Measurements from ENCODE around the gene RBM8A. TPM values are rescaled to one million over a fixed set of nuclear protein-coding genes. Genes with fewer than 3 reads are reported as not detected.

RBM8A gene
- polyA plus RNA-seq, 2 of the 4 experiments (the other 2 are of a cell fraction) = 240 to 281 TPM

GRCh38 chr1:145874646-145875045 lies 52.6 kb downstream of the RBM8A start:
- ChIA-PET CTCF (interaction anchor here (0.6 to 2.5 kb wide), 9 partner anchors 9 to 40 kb away, joined by 3 to 15 read pairs (median 5); partner anchors contain the start of gene NUDT17), POLR2A (no interaction called here)
- TF ChIP-seq CHD2 (IDR thresholded peaks at IDR 0.05; ENCODE audit: low read length, partially characterized antibody) (no peak), BCL3 (IDR thresholded peaks at IDR 0.05) (no peak), NPAS2 (CRISPR knock-in tag; IDR thresholded peaks at IDR 0.05; ENCODE audit: borderline replicate concordance) (no peak), HES2 (IDR thresholded peaks at IDR 0.05) (no peak), FOXS1 (CRISPR knock-in tag; IDR thresholded peaks at IDR 0.05) (no peak), TFCP2L1 (CRISPR knock-in tag; IDR thresholded peaks at IDR 0.05) (no peak), REST (IDR thresholded peaks at IDR 0.05) (no peak), KDM5A (IDR thresholded peaks at IDR 0.05) (no peak)
- no peak overlapping the region for H3K4me3 ChIP-seq
- 89% methylated on average over 12 of the region's 12 CpGs for WGBS (ENCODE audit: missing lambda C conversion rate)
- no peak for FAIRE-seq
- peaks cover 10% of the 10 kb centered on the region; the same call in 1 of the 3 replicates for H3K4me1 ChIP-seq
- DNase-seq (ENCODE audit: low read depth in 1 of 2, low spot score in 1 of 2) = no peak
- H3K27ac ChIP-seq = no peak overlapping the region
- no peak overlapping the region for H3K4me2 ChIP-seq
- no peaks in the 10 kb centered on the region for H3K9me3 ChIP-seq
- no peak for ATAC-seq

- TF ChIP-seq ZC3H11A (IDR thresholded peaks at IDR 0.05) = no peak
- no peak for TF ChIP-seq NFE2L2 (conservative IDR thresholded peaks at IDR 0.05; ENCODE audit: low read length)
- TF ChIP-seq CTCF (IDR thresholded peaks at IDR 0.05) = no peak
- no peak for TF ChIP-seq POLR2AphosphoS2 (conservative IDR thresholded peaks at IDR 0.05; ENCODE audit: low read length)
- no peak for TF ChIP-seq FOSL2 (IDR thresholded peaks at IDR 0.05)
- TF ChIP-seq FOSL2 (CRISPR knock-in tag; IDR thresholded peaks at IDR 0.05) = no peak
- no peak for TF ChIP-seq NPAS2 (CRISPR knock-in tag; IDR thresholded peaks at IDR 0.05; ENCODE audit: borderline replicate concordance)
- TF ChIP-seq NR3C1 (IDR thresholded peaks at IDR 0.05) = no peak
- no peak for TF ChIP-seq BCL3 (IDR thresholded peaks at IDR 0.05)
- TF ChIP-seq SREBF2 (IDR thresholded peaks at IDR 0.05) = no peak
- TF ChIP-seq ZFP36 (IDR thresholded peaks at IDR 0.05; ENCODE audit: borderline replicate concordance, partially characterized antibody) = no peak
- no peak for TF ChIP-seq KDM1A (IDR thresholded peaks at IDR 0.05; ENCODE audit: low read depth)
- no peak for TF ChIP-seq MYC (IDR thresholded peaks at IDR 0.05; ENCODE audit: borderline replicate concordance, low read length)
- no peak for TF ChIP-seq EHMT2 (IDR thresholded peaks at IDR 0.05; ENCODE audit: low read depth)
- no peak for TF ChIP-seq HOXA7 (CRISPR knock-in tag; IDR thresholded peaks at IDR 0.05)
- no peak for TF ChIP-seq RCOR1 (IDR thresholded peaks at IDR 0.05; ENCODE audit: low read depth, low read length)
- no peak for TF ChIP-seq PBX3 (IDR thresholded peaks at IDR 0.05)
- TF ChIP-seq MAZ (IDR thresholded peaks at IDR 0.05; ENCODE audit: borderline replicate concordance, low read depth, low read length) = no peak
- TF ChIP-seq ZSCAN20 (CRISPR knock-in tag; IDR thresholded peaks at IDR 0.05) = no peak
- TF ChIP-seq RFX5 (IDR thresholded peaks at IDR 0.05) = no peak
- no peak for TF ChIP-seq FOXS1 (CRISPR knock-in tag; IDR thresholded peaks at IDR 0.05)
- FAIRE-seq (no peak), ATAC-seq (peak in 1 of 2 experiments; percentile 22; a peak in 2 of 6 replicates), DNase-seq (ENCODE audit: low read depth in 1 of 2, low spot score in 1 of 2) (no peak)
- H3K4me3 ChIP-seq = no peak overlapping the region
- WGBS (ENCODE audit: missing lambda C conversion rate) = 88% methylated on average over 46 of the region's 47 CpGs
- POLR2A ChIA-PET = interaction anchor here (0.9 kb wide), 1 partner anchor 55 kb away, joined by 4 read pairs; the partner anchor contains the start of gene RBM8A
- H3K4me1 ChIP-seq = no peaks in the 10 kb centered on the region
- no peak overlapping the region for H3K4me2 ChIP-seq
- CTCF ChIA-PET = interaction anchor here (0.8 to 3.7 kb wide), 10 partner anchors 8 to 135 kb away, joined by 3 to 19 read pairs (median 5); partner anchors contain the start of gene NUDT17
- no peaks in the 10 kb centered on the region for H3K9me3 ChIP-seq
- H3K27ac ChIP-seq = no peak overlapping the region
These were observed 55.0 kb downstream of the RBM8A start for GRCh38 chr1:145871994-145872924.

Measured in A549 (cell line).